Measurements from ENCODE around the gene WNT9B.
A peak's percentile ranks its signal among the peaks of the same experiment; 100 is the strongest.

Gene WNT9B

DNA sequence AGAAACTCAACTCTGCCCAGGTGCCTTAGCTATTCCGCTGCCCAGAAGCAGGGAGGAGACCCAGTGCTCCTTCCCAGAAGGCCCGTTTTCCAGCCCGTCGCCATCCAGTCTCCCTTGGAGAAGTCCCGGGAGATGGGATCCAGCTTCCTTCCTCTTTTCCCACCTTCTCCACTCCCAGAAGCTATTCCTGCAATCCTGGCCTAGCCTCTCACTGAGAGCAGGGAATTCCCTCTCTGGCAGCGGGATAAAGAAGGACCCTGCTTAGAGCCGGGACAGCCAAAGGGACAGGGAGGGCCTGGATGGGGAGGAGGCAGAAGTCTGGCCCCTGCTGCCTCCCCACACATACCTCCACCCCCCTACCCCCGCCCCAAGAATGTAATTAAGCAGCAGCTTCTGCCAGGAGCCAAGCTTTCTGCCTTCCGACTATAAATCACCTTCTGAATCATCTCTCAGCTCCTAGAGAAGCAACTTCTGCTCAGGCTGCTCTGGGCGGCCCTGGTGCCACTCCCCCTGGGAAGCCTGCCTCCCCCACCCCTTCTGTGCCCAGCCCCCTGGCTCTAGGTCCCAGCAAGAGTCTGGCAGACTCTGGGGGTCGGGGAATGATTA is 39.3 kb upstream of the WNT9B start:
- DNase-seq = peak; percentile 71
- H3K36me3 ChIP-seq = no peaks in the 10 kb centered on the region
- TF ChIP-seq, protein P1, sequence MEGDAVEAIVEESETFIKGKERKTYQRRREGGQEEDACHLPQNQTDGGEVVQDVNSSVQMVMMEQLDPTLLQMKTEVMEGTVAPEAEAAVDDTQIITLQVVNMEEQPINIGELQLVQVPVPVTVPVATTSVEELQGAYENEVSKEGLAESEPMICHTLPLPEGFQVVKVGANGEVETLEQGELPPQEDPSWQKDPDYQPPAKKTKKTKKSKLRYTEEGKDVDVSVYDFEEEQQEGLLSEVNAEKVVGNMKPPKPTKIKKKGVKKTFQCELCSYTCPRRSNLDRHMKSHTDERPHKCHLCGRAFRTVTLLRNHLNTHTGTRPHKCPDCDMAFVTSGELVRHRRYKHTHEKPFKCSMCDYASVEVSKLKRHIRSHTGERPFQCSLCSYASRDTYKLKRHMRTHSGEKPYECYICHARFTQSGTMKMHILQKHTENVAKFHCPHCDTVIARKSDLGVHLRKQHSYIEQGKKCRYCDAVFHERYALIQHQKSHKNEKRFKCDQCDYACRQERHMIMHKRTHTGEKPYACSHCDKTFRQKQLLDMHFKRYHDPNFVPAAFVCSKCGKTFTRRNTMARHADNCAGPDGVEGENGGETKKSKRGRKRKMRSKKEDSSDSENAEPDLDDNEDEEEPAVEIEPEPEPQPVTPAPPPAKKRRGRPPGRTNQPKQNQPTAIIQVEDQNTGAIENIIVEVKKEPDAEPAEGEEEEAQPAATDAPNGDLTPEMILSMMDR (IDR thresholded peaks at IDR 0.05; ENCODE audit: low read depth, low read length) = no peak
- H3K4me3 ChIP-seq (ENCODE audit: low read depth, low read length) = no peak overlapping the region
- H3K27ac ChIP-seq = peak overlapping the region; percentile 37
- no peaks in the 10 kb centered on the region for H3K27me3 ChIP-seq (ENCODE audit: insufficient read depth, low read depth, severe bottlenecking)
- H3K9me3 ChIP-seq (ENCODE audit: severe bottlenecking) = no peaks in the 10 kb centered on the region

DNA sequence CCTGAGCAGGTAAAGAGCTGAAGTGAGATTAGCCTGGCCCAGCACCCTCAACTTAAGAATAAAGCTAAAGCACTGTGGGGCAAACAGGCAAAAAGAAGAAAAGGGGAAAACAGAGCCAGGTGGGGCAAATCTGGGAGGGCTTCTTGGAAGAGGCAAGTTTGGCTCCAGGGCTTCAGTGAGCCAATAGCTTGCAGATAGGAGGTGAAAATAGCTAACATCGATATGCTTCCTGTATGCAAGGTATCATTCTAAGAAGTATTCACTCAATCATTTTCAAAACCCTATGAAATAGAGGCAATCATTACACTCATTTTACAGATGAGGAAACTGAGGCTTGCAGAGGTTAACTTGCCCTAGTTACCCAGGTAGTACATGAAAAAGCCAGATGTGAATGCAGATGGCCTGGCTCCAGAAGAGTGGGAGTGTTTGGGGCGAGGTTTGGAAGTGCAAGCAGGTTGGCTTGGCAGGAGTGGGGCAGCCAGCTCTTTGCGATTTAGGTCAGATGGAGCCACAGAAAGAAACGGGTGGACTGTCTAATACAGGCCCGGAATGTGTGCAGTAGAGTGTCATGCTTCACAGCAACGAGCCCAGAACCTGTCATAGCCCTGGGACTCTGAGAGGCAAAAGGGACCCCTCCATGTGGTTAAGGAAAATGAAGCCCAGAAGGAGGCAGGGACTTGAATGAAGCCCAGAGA is 38.6 kb upstream of the WNT9B start:
- H3K27me3 ChIP-seq (ENCODE audit: insufficient read depth, low read depth, severe bottlenecking) = no peaks in the 10 kb centered on the region
- no peak overlapping the region for H3K4me3 ChIP-seq (ENCODE audit: low read depth, low read length)
- no peak for DNase-seq
- TF ChIP-seq, protein P1 (IDR thresholded peaks at IDR 0.05; ENCODE audit: low read depth, low read length) = no peak
- peak overlapping the region; percentile 37 for H3K27ac ChIP-seq
- H3K9me3 ChIP-seq (ENCODE audit: severe bottlenecking) = no peaks in the 10 kb centered on the region
- H3K36me3 ChIP-seq = no peaks in the 10 kb centered on the region

DNA sequence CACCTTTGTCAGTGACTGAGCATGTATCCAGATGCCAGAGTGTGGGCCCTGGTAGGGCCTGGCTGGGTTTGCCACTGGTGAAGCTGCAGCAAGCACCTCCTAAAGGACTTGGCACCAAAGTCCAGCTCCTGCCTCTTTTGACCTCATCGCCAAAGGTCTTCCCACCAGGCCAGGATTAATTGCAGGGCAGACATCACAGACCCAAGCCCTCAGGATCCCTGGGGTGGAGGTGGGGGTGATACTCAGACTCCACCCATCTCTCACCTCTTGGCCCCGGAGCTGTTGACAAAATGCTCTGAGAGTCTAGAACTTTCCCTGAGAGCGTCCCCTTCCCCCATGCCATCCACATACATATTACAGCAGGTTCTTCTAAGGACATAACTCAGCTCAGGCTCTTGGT is 37.5 kb upstream of the WNT9B start:
- TF ChIP-seq, protein P1 (IDR thresholded peaks at IDR 0.05; ENCODE audit: low read depth, low read length) = no peak
- Histone ChIP-seq H3K4me3 (ENCODE audit: low read depth, low read length) (no peak overlapping the region), H3K27me3 (ENCODE audit: insufficient read depth, low read depth, severe bottlenecking) (no peaks in the 10 kb centered on the region), H3K27ac (no peak overlapping the region), H3K9me3 (ENCODE audit: severe bottlenecking) (no peaks in the 10 kb centered on the region), H3K36me3 (no peaks in the 10 kb centered on the region)
- no peak for DNase-seq

DNA sequence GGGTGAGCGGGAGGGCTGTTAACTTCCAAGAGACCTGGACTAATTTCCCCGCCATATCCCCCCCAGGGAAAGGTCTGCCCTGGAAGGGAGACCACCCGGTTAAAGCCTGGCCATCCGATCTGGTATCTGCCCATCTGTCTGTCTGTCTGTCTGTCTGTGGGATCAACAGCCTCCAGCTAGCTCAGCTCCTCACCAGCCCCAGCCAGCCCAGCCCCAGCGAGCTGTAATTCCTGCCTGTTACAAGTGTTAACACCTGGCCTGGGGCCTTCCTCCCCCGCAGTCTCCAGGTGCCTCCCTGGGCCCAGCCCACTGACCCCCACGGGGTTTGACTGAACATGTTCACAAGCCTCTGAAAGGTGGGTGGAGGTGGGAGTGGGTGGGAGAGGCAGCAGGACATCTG is 36.9 kb upstream of the WNT9B start:
- Histone ChIP-seq H3K36me3 (no peaks in the 10 kb centered on the region), H3K4me3 (ENCODE audit: low read depth, low read length) (no peak overlapping the region), H3K9me3 (ENCODE audit: severe bottlenecking) (no peaks in the 10 kb centered on the region), H3K27ac (no peak overlapping the region), H3K27me3 (ENCODE audit: insufficient read depth, low read depth, severe bottlenecking) (no peaks in the 10 kb centered on the region)
- DNase-seq = peak; percentile 35
- TF ChIP-seq, protein P1 (IDR thresholded peaks at IDR 0.05; ENCODE audit: low read depth, low read length) = no peak

DNA sequence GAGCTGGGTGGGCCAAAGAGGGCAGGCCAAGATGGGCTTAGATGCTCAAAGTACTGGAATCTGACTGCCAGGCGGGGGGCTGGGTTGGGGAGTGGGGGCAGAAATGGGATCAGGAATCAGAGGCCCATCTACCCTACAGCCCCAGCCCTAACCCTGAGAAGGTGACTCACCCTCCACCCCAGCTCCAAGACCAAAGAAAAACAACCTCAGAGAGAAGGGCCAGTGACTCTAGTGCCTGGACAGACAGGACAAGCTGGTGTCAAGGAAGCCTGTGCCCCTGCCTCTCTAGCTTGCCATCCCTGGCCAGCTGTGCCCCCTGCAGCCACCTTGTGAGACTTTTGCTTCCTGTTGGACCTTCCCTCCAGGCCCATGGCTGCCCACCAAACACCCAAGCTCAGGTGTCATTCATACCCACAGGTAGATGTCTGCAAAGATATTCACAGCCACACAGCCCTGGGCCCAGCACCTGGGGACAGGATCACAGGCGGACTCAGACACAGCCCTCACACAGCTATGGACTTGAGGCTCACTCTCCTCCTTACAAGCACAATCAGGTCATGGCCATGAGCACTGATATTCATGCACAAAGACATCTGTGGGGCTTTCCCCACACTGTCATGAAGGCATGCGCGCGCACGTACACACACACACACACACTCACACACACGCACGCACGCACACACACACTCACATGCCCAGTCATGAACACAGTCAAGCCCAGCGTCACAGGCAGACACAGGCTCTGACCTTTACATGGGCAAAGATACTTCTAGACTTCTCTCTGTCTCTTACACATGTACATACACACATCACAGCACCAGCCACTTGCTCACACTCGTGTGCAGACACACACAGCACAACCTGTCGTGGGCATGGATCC is 35.7 kb upstream of the WNT9B start:
- H3K27ac ChIP-seq = no peak overlapping the region
- H3K4me3 ChIP-seq (ENCODE audit: low read depth, low read length) = no peak overlapping the region
- no peaks in the 10 kb centered on the region for H3K27me3 ChIP-seq (ENCODE audit: insufficient read depth, low read depth, severe bottlenecking)
- DNase-seq = no peak
- no peaks in the 10 kb centered on the region for H3K36me3 ChIP-seq
- TF ChIP-seq, protein P1 (IDR thresholded peaks at IDR 0.05; ENCODE audit: low read depth, low read length) = no peak
- no peaks in the 10 kb centered on the region for H3K9me3 ChIP-seq (ENCODE audit: severe bottlenecking)

Data from WERI-Rb-1 (cell line).